Ishikawa (cell line): ENCODE results near the gene ELMO1.

Experiments used
- CEBPB ChIP-seq: IDR thresholded peaks from 2 replicates; pipeline ENCODE4 v1.6.1; 2012
- CREB1 ChIP-seq: IDR thresholded peaks from 2 replicates; pipeline ENCODE4 v1.6.1; 2012; ENCODE audit warnings: low read depth
- EGR1 ChIP-seq: IDR thresholded peaks from 2 replicates; pipeline ENCODE4 v1.6.1; 2012
- EP300 ChIP-seq: IDR thresholded peaks from 2 replicates; pipeline ENCODE4 v1.6.1; 2012; ENCODE audit warnings: borderline replicate concordance
- FOXM1 ChIP-seq: IDR thresholded peaks from 2 replicates; pipeline ENCODE4 v1.6.1; 2012; ENCODE audit warnings: low read depth, borderline replicate concordance
- NFIC ChIP-seq: IDR thresholded peaks from 2 replicates; pipeline ENCODE4 v1.6.1; 2012
- RAD21 ChIP-seq: IDR thresholded peaks from 2 replicates; pipeline ENCODE4 v1.6.1; 2012; ENCODE audit warnings: low read depth
- TAF1 ChIP-seq: IDR thresholded peaks from 2 replicates; pipeline ENCODE4 v1.6.1; 2012; ENCODE audit warnings: low read depth, mild to moderate bottlenecking
- TCF12 ChIP-seq: IDR thresholded peaks from 2 replicates; pipeline ENCODE4 v1.6.1; 2012; ENCODE audit warnings: low read depth
- TEAD4 ChIP-seq: IDR thresholded peaks from 2 replicates; pipeline ENCODE4 v1.6.1; 2012
- YY1 ChIP-seq: IDR thresholded peaks from 2 replicates; pipeline ENCODE4 v1.6.1; 2012; ENCODE audit warnings: low read depth
- ZBTB7A ChIP-seq: IDR thresholded peaks from 2 replicates; pipeline ENCODE4 v1.6.1; 2012; ENCODE audit warnings: low read depth
- TF ChIP-seq, protein P1 (sequence below): IDR thresholded peaks from 2 replicates; pipeline ENCODE4 v1.6.1; 2012; ENCODE audit warnings: low read depth, mild to moderate bottlenecking
- TF ChIP-seq, protein P2 (sequence below): IDR thresholded peaks from 2 replicates; pipeline ENCODE4 v1.6.1; 2012
- TF ChIP-seq, protein P3 (sequence below): IDR thresholded peaks from 2 replicates; pipeline ENCODE4 v1.6.1; 2012

ELMO1 gene

DNA sequence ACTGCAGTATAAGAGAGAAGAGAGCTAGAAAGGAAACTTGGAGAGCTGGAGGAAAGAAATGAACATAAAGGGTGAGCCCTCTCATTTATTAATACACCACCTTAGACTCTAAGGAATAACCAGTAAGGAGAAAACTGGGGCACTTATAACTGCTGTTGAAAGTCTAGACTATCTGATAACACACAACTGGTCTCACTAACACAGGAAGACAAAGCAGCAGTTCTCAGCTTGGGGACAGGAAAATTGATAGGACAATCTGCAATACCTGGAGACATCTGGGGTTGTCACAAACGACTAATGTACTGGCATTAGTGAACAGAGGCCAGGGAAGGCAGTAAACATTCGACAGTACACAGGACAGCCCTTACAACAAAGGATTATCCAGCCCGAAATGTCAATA is 6.8 kb downstream of the ELMO1 start:
- TF ChIP-seq CEBPB = no peak
- no peak for TF ChIP-seq ZBTB7A
- TF ChIP-seq TEAD4 = no peak
- TF ChIP-seq, protein P1, sequence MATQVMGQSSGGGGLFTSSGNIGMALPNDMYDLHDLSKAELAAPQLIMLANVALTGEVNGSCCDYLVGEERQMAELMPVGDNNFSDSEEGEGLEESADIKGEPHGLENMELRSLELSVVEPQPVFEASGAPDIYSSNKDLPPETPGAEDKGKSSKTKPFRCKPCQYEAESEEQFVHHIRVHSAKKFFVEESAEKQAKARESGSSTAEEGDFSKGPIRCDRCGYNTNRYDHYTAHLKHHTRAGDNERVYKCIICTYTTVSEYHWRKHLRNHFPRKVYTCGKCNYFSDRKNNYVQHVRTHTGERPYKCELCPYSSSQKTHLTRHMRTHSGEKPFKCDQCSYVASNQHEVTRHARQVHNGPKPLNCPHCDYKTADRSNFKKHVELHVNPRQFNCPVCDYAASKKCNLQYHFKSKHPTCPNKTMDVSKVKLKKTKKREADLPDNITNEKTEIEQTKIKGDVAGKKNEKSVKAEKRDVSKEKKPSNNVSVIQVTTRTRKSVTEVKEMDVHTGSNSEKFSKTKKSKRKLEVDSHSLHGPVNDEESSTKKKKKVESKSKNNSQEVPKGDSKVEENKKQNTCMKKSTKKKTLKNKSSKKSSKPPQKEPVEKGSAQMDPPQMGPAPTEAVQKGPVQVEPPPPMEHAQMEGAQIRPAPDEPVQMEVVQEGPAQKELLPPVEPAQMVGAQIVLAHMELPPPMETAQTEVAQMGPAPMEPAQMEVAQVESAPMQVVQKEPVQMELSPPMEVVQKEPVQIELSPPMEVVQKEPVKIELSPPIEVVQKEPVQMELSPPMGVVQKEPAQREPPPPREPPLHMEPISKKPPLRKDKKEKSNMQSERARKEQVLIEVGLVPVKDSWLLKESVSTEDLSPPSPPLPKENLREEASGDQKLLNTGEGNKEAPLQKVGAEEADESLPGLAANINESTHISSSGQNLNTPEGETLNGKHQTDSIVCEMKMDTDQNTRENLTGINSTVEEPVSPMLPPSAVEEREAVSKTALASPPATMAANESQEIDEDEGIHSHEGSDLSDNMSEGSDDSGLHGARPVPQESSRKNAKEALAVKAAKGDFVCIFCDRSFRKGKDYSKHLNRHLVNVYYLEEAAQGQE = no peak
- no peak for TF ChIP-seq FOXM1
- no peak for TF ChIP-seq TCF12
- no peak for TF ChIP-seq EGR1
- TF ChIP-seq TAF1 = no peak
- TF ChIP-seq EP300 = no peak
- TF ChIP-seq, protein P2, sequence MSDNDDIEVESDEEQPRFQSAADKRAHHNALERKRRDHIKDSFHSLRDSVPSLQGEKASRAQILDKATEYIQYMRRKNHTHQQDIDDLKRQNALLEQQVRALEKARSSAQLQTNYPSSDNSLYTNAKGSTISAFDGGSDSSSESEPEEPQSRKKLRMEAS = no peak
- TF ChIP-seq YY1 = no peak
- TF ChIP-seq CREB1 = no peak

DNA sequence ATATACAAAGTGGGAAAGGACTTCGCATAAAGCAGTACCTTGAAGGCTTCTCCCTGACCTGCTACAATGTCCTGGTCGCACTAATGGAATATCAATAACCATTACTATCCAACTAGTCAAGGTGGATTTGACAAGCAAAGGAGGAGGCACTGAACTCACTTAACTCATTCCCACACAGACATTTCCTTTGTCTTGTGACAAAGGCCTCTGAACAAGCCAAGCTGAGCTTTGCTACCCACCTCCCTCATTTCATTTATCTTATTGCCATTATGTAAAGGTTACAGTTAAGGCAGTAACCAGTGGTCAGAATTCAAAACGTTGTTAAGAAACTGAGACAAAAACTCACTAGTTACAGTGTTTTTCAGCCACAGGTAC is 7.3 kb downstream of the ELMO1 start:
- TF ChIP-seq FOXM1 (no peak), ZBTB7A (no peak), CEBPB (no peak), CREB1 (no peak), NFIC (no peak), EP300 (no peak), TEAD4 (no peak), TCF12 (no peak), RAD21 (no peak), EGR1 (no peak), YY1 (no peak)
- TF ChIP-seq, protein P2 = no peak
- TF ChIP-seq, protein P3, sequence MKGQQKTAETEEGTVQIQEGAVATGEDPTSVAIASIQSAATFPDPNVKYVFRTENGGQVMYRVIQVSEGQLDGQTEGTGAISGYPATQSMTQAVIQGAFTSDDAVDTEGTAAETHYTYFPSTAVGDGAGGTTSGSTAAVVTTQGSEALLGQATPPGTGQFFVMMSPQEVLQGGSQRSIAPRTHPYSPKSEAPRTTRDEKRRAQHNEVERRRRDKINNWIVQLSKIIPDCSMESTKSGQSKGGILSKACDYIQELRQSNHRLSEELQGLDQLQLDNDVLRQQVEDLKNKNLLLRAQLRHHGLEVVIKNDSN = no peak
- TF ChIP-seq, protein P1 = no peak

DNA sequence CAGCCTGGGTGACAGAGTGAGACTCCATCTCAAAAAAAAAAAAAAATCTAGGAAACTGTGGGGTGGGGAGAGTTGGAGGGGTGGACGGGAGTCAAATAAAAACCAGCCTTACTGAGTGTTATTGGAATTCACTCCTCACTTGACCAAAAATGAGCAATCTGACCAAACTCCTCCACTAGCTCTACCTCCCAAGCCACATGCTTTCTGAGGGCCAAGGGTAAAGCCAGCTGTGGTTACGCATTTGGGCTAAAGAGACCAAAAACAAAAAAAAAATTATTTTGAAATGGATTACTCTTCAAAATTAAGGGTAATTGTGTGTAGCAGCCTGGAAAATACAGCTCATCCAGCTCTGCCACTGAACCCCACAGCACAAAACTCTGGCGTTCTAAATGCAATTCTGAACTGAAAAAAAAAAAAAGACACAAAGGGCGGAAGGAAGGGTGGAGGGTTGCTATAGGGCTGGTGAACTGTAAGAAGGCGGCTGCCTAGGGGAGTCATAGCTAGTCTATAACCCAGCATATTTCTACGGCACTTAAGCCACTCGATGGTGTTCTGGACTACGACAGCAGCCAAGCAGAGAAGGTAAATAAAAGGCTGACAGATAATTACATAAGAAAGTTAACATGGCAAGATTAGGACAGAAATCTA is 7.8 kb downstream of the ELMO1 start:
- TF ChIP-seq EP300 = no peak
- no peak for TF ChIP-seq TEAD4
- no peak for TF ChIP-seq EGR1
- TF ChIP-seq CREB1 = no peak
- TF ChIP-seq ZBTB7A = no peak
- TF ChIP-seq, protein P3 = no peak
- no peak for TF ChIP-seq TAF1
- TF ChIP-seq, protein P1 = no peak
- no peak for TF ChIP-seq CEBPB
- no peak for TF ChIP-seq YY1
- TF ChIP-seq NFIC = no peak
- TF ChIP-seq FOXM1 = no peak
- no peak for TF ChIP-seq TCF12
- no peak for TF ChIP-seq RAD21
- TF ChIP-seq, protein P2 = no peak

DNA sequence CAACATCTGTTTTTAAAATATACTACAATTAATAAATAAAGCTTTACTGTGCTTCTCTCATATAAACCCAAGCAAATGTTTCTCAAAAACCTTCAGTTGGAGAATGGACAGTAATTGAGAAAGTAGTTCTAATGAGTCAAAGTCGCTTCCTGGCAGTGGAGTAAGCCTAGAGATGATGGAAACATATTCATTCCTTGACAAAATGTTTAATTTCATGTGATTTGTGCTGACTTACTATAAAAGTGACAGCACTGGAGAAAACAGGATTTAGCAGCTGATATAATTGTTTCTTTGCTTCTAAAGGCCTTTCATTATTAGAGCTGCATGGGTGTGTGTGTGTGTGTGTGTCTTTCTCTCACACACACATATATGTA is 9.0 kb downstream of the ELMO1 start:
- TF ChIP-seq, protein P3 = no peak
- TF ChIP-seq, protein P2 = no peak
- TF ChIP-seq TEAD4 (no peak), FOXM1 (no peak), EP300 (no peak), ZBTB7A (no peak), YY1 (no peak), CREB1 (no peak), TAF1 (no peak), NFIC (no peak), CEBPB (no peak), TCF12 (no peak), RAD21 (no peak), EGR1 (no peak)
- TF ChIP-seq, protein P1 = no peak
